Measurements from ENCODE around the gene C2orf78. TPM values are rescaled to one million over a fixed set of nuclear protein-coding genes. Genes with fewer than 3 reads are reported as not detected.

C2orf78 gene
- total RNA-seq, 6 experiments from 2014 or later = 0.07 TPM; not detected in 5

DNA sequence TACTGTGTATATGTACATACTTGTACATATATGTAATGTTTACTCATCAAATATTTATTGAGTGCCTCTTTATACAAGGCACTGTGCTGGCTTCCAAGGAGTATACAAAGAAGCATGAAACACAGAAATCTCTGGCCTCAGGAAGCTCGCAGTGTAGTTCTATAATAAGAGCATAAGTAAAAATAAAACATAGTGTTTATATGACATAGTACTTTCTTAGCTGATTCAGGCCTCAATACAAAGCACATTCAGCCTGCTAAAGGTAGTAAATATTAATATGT is 58.7 kb downstream of the C2orf78 start:
- Histone ChIP-seq H3K27ac (no peak overlapping the region), H3K27me3 (no peaks in the 10 kb centered on the region), H3K4me1 (no peaks in the 10 kb centered on the region), H3K9me3 (no peaks in the 10 kb centered on the region), H3K4me3 (no peak overlapping the region), H3K36me3 (peaks cover 0 to 31% (median 20%) of the 10 kb centered on the region in 4 donors)
- intact Hi-C loops (cut with DNase I) = no loop called here
- WGBS (ENCODE audit: insufficient coverage, low coverage, low lambda C conversion rate, missing lambda C conversion rate) = 81% methylated on average over 1 of the region's 1 CpG
- no peak for ATAC-seq
- TF ChIP-seq POLR2A (IDR thresholded peaks at IDR 0.05) = no peak
- TF ChIP-seq, protein P1, sequence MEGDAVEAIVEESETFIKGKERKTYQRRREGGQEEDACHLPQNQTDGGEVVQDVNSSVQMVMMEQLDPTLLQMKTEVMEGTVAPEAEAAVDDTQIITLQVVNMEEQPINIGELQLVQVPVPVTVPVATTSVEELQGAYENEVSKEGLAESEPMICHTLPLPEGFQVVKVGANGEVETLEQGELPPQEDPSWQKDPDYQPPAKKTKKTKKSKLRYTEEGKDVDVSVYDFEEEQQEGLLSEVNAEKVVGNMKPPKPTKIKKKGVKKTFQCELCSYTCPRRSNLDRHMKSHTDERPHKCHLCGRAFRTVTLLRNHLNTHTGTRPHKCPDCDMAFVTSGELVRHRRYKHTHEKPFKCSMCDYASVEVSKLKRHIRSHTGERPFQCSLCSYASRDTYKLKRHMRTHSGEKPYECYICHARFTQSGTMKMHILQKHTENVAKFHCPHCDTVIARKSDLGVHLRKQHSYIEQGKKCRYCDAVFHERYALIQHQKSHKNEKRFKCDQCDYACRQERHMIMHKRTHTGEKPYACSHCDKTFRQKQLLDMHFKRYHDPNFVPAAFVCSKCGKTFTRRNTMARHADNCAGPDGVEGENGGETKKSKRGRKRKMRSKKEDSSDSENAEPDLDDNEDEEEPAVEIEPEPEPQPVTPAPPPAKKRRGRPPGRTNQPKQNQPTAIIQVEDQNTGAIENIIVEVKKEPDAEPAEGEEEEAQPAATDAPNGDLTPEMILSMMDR (IDR thresholded peaks at IDR 0.05) = no peak
- no peak for DNase-seq

DNA sequence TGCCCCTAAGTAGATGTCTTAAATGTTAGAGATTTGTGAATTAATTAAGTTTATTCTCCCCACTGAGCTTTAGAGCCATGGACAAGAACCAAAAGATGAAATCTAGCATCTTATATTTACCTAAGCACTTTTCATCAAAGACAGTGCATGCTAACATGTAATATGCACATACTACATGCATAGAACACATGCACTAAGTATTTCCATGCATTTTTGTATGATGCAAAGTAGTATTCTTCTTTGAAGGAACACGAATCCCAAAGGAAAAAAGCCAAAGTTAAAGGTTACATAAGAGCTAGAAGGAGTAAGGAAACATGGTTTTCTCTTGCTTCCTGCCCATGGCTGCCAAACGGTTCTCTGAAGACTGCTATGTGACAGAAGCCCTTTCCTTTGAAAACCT is 60.1 kb downstream of the C2orf78 start:
- Histone ChIP-seq H3K36me3 (peaks cover 0 to 43% (median 28%) of the 10 kb centered on the region in 4 donors), H3K9me3 (no peaks in the 10 kb centered on the region), H3K4me1 (no peaks in the 10 kb centered on the region), H3K27me3 (no peaks in the 10 kb centered on the region), H3K4me3 (no peak overlapping the region), H3K27ac (no peak overlapping the region)
- ATAC-seq (no peak), DNase-seq (no peak)
- intact Hi-C loops (cut with DNase I) = no loop called here
- WGBS (ENCODE audit: insufficient coverage, low coverage, low lambda C conversion rate, missing lambda C conversion rate) = 40% methylated on average over 2 of the region's 2 CpGs
- TF ChIP-seq, protein P1 (IDR thresholded peaks at IDR 0.05) = no peak
- TF ChIP-seq POLR2A (IDR thresholded peaks at IDR 0.05) = no peak

DNA sequence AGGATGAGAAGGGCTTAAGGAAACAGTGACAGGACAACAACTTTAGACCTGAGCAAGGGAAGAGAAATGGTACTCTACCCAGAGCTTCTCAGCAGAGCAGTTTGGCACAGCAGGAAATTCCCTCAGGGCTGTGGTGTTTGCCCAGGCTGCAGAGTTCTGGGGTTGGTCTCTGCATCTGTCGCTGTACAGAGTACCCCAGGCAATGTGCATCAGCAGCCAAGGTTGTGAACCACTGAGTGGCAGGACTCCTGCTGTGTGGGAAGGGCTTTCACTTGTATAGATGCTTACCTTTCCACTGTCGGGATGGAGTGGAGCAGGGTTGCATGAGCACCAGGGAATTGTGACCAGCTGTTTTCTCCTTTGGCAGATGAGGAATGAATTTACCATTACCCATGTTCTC is 66.0 kb downstream of the C2orf78 start:
- no CpG with 5 or more reads among the region's 2 CpGs for WGBS (ENCODE audit: insufficient coverage, low coverage, low lambda C conversion rate, missing lambda C conversion rate)
- intact Hi-C loops (cut with DNase I) = no loop called here
- no peaks in the 10 kb centered on the region for H3K9me3 ChIP-seq
- TF ChIP-seq, protein P1 (IDR thresholded peaks at IDR 0.05) = no peak
- no peak for TF ChIP-seq POLR2A (IDR thresholded peaks at IDR 0.05)
- no peaks in the 10 kb centered on the region for H3K27me3 ChIP-seq
- H3K27ac ChIP-seq = no peak overlapping the region
- H3K4me3 ChIP-seq = no peak overlapping the region
- peaks cover 0 to 92% (median 38%) of the 10 kb centered on the region in 4 donors for H3K36me3 ChIP-seq
- ATAC-seq (no peak), DNase-seq (no peak)
- H3K4me1 ChIP-seq = no peaks in the 10 kb centered on the region

DNA sequence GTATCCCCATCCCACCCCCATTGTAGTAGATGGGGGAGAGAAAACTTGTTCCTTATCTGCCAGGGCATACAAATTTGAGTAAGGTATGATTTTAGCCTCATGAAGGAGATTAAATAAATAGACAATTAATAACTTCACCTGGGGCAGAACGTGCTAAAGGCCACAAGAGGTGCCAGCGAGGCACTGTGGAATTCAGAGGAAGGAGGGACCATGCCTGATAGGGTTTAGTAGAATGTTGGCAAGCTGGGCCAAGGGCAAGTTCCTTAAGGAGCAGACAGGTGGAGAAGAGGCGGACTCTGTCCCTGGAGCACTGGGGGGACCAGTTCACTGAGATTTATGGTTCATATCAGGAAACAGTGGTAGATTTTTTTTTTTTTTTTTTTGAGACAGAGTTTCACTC is 67.3 kb downstream of the C2orf78 start:
- DNase-seq (no peak), ATAC-seq (no peak)
- Histone ChIP-seq H3K9me3 (no peaks in the 10 kb centered on the region), H3K36me3 (peaks cover 0 to 92% (median 31%) of the 10 kb centered on the region in 4 donors), H3K27ac (no peak overlapping the region), H3K4me3 (no peak overlapping the region), H3K27me3 (no peaks in the 10 kb centered on the region), H3K4me1 (no peaks in the 10 kb centered on the region)
- intact Hi-C loops (cut with DNase I) = no loop called here
- TF ChIP-seq, protein P1 (IDR thresholded peaks at IDR 0.05) = peak in 1 of 4 donors; percentile 5
- TF ChIP-seq POLR2A (IDR thresholded peaks at IDR 0.05) = no peak
- 71% methylated on average over 2 of the region's 3 CpGs for WGBS (ENCODE audit: insufficient coverage, low coverage, low lambda C conversion rate, missing lambda C conversion rate)

DNA sequence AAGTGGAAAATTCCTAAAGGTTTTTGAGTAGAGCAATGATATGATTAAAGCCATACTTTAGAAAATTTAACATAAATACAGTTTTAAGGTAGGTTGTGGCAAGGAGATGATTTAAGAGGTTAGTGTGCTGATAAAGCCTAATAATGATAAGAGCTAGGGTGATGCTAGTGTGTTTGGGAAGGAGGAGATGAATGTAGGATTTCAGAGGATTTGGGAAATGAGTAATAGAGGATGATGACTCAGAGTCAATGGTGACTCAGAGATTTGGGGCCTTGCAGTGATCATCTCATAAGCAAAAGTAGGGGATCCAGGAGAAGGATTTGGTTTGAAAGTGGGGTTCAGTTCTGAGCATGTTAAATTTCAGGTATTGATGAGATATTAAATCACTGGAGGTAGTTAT is 68.0 kb downstream of the C2orf78 start:
- intact Hi-C loops (cut with DNase I) = no loop called here
- no peak overlapping the region for H3K27ac ChIP-seq

More for the DNA sequence above, 68.0 kb downstream of the C2orf78 start:
- Histone ChIP-seq H3K4me1 (no peaks in the 10 kb centered on the region), H3K36me3 (peaks cover 0 to 92% (median 27%) of the 10 kb centered on the region in 4 donors), H3K4me3 (no peak overlapping the region), H3K9me3 (no peaks in the 10 kb centered on the region), H3K27me3 (no peaks in the 10 kb centered on the region)
- no peak for TF ChIP-seq POLR2A (IDR thresholded peaks at IDR 0.05)
- TF ChIP-seq, protein P1 (IDR thresholded peaks at IDR 0.05) = no peak
- ATAC-seq = peak in 1 of 4 donors; percentile 50
- DNase-seq = no peak

Data from right lobe of liver (tissue), 6 donors.